A673 (cell line): ENCODE data around the gene TNFRSF12A. TPM values are rescaled to one million over a fixed set of nuclear protein-coding genes. Genes with fewer than 3 reads are reported as not detected.

Experiments
- BruUV-seq: library from RNA; stranded (reverse); fragments of 400-500 nt; replicated peaks from 2 replicates; lab custom pipeline; 2021; lab: Mats Ljungman, UMichigan
- CTCF ChIA-PET: fragments of 300-600 bp; sonication (Branson Sonifier 250); formaldehyde crosslinking; loops from one replicate; lab custom pipeline; 2022; ENCODE audit warnings: antibody characterized with exemption; lab: Charles Lee
- POLR2A ChIA-PET: fragments of 300-600 bp; sonication (Branson Sonifier 250); formaldehyde crosslinking; loops from one replicate; lab custom pipeline; 2022; ENCODE audit warnings: antibody characterized with exemption; ENCODE audit not compliant: low non-redundant PET; lab: Charles Lee
- DNase-seq: peaks from one replicate; pipeline ENCODE4 v3.0.0-alpha.2; 2015; ENCODE audit warnings: low spot score
- H3K27ac ChIP-seq: fragments of 200-600 bp; sonication (generic); 2 replicates; pipeline ENCODE4 v1.5.1; 2016; ENCODE audit warnings: mixed run types, low read depth, mild to moderate bottlenecking, mixed read lengths, antibody characterized with exemption, low read length; ENCODE audit not compliant: poor library complexity, severe bottlenecking
- H3K27me3 ChIP-seq: fragments of 200-600 bp; sonication (generic); replicated peaks from 2 replicates; pipeline ENCODE4 v1.6.1; 2017; ENCODE audit warnings: mixed run types, low read depth, mild to moderate bottlenecking, mixed read lengths, antibody characterized with exemption, low read length; ENCODE audit not compliant: insufficient read depth, poor library complexity
- H3K36me3 ChIP-seq: fragments of 200-600 bp; sonication (generic); 2 replicates; pipeline ENCODE4 v1.6.1; 2016; ENCODE audit warnings: mixed run types, mild to moderate bottlenecking, mixed read lengths, antibody characterized with exemption, low read length; ENCODE audit not compliant: insufficient read depth, poor library complexity, severe bottlenecking
- H3K4me1 ChIP-seq: fragments of 200-600 bp; sonication (generic); 2 replicates; pipeline ENCODE4 v1.6.1; 2017; ENCODE audit warnings: mixed run types, mild to moderate bottlenecking, mixed read lengths, antibody characterized with exemption, low read length; ENCODE audit not compliant: insufficient read depth, poor library complexity, severe bottlenecking
- H3K4me3 ChIP-seq: fragments of 200-600 bp; sonication (generic); 2 replicates; pipeline ENCODE4 v1.5.1; 2016; ENCODE audit warnings: low read depth, mixed run types, mild to moderate bottlenecking, mixed read lengths, low read length; ENCODE audit not compliant: poor library complexity, severe bottlenecking
- H3K9me3 ChIP-seq: fragments of 200-600 bp; sonication (generic); 2 replicates; pipeline ENCODE4 v1.6.1; 2016; ENCODE audit warnings: mixed run types, low read depth, mild to moderate bottlenecking, mixed read lengths, antibody characterized with exemption, low read length; ENCODE audit not compliant: poor library complexity, severe bottlenecking
- EZH2 ChIP-seq: fragments of 200-600 bp; sonication (generic); IDR thresholded peaks from 2 replicates; pipeline ENCODE4 v1.6.1; 2017; ENCODE audit warnings: borderline replicate concordance, low read depth, mild to moderate bottlenecking, mixed read lengths, antibody characterized with exemption, low read length; ENCODE audit not compliant: poor library complexity, severe bottlenecking
- intact Hi-C: fragments of 100-400 bp; cut with micrococcal nuclease; formaldehyde crosslinking; loops from one replicate; pipeline ENCODE4 v1.10.0; 2022; ENCODE audit not compliant: unreplicated experiment
- total RNA-seq: library from RNA; stranded (reverse); gene quantifications from 2 replicates; pipeline ENCODE4 v1.2.3, GENCODE V29; 2021
- TF ChIP-seq, protein P1 (sequence below): fragments of 300-800, 200-600 bp; sonication (generic); conservative IDR thresholded peaks from 2 replicates; pipeline ENCODE4 v1.5.1; 2017; ENCODE audit warnings: low read depth, mild to moderate bottlenecking, antibody characterized with exemption, low read length, moderate library complexity, mixed read lengths

The TNFRSF12A gene
- total RNA-seq, 1 experiment from 2014 or later: 39.5 TPM

DNA sequence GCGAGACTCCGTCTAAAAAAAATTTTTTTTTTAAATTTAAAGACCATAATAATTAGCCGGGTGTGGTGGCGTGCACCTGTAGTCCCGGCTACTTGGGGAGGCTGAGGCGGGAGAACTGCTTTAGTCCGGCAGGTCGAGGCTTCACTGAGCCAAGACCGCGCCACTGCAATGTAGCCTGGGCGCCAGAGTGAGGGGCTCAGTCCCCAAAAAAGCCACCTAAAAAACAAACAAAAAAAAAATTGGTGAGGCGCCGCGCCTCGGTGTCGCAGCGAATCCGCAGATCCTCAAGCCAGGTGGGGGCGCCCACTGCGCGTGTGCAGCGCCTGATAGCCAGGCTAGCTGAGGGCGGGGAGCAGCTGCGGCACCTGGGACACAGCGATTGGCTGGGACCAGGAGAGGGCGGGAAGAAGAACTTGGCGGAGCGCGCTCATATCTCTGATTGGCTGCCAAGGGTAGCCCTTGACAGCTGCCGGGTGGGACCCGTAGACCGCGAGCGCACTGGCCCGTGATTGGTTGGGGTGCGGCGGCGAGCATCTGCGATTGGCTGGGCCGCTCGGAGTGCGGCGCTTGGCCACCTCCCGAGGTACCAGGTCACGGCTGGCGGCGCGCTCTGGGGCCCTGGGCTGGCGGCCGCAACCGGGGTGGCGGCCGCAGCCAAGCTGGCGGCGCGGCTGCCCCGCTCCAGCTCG lies 16.4 kb upstream of the TNFRSF12A start:
- peaks cover 67% of the 10 kb centered on the region for H3K27me3 ChIP-seq
- H3K9me3 ChIP-seq: no peaks in the 10 kb centered on the region
- intact Hi-C loops: loop anchor here (1.0 kb wide), 2 partner anchors 25 to 34 kb away; partner anchors contain the start of gene PAQR4
- CTCF ChIA-PET: interaction anchor here (0.7 to 1.6 kb wide), 4 partner anchors 17 to 28 kb away, joined by 3 to 15 read pairs (median 4); partner anchors contain the start of genes HCFC1R1, THOC6 and TNFRSF12A
- H3K4me3 ChIP-seq: no peak overlapping the region
- no peak overlapping the region for H3K27ac ChIP-seq
- POLR2A ChIA-PET: interaction anchor here (0.8 kb wide), 1 partner anchor 131 kb away, joined by 4 read pairs; the partner anchor contains the start of gene ZNF213
- BruUV-seq: no TSS peak
- no peaks in the 10 kb centered on the region for H3K36me3 ChIP-seq
- H3K4me1 ChIP-seq: peaks cover 4% of the 10 kb centered on the region
- peak; percentile 99 for DNase-seq
- TF ChIP-seq, protein P1, sequence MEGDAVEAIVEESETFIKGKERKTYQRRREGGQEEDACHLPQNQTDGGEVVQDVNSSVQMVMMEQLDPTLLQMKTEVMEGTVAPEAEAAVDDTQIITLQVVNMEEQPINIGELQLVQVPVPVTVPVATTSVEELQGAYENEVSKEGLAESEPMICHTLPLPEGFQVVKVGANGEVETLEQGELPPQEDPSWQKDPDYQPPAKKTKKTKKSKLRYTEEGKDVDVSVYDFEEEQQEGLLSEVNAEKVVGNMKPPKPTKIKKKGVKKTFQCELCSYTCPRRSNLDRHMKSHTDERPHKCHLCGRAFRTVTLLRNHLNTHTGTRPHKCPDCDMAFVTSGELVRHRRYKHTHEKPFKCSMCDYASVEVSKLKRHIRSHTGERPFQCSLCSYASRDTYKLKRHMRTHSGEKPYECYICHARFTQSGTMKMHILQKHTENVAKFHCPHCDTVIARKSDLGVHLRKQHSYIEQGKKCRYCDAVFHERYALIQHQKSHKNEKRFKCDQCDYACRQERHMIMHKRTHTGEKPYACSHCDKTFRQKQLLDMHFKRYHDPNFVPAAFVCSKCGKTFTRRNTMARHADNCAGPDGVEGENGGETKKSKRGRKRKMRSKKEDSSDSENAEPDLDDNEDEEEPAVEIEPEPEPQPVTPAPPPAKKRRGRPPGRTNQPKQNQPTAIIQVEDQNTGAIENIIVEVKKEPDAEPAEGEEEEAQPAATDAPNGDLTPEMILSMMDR: peak; percentile 72
- TF ChIP-seq EZH2: no peak

DNA sequence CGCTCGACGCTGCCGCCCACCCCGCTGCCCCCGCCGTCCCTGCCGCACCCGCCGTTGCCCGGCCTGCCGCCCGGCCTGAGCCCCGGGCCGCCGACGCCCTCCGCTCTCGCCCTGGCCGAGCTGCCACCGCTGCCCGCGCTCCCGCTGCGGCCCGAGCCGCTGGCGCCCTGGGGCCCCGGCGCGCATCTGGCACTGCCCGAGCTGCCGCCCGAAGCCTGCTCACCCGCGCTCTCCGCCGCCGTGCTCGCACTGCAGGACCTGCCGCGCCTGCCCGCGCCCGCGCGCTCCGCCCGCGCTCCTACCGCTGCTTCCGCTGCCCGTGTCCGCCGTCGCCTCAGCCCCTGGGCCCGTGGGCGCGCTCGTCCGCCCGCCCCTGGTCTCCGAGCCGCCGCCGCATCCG lies 15.8 kb upstream of the TNFRSF12A start:
- Histone ChIP-seq H3K4me3 (no peak overlapping the region), H3K4me1 (peaks cover 4% of the 10 kb centered on the region), H3K36me3 (no peaks in the 10 kb centered on the region), H3K27me3 (peaks cover 63% of the 10 kb centered on the region), H3K9me3 (no peaks in the 10 kb centered on the region), H3K27ac (no peak overlapping the region)
- no TSS peak for BruUV-seq
- no peak for DNase-seq
- intact Hi-C loops: loop anchor here (1.0 kb wide), 2 partner anchors 24 to 35 kb away; partner anchors contain the start of gene PAQR4
- TF ChIP-seq, protein P1: no peak
- no peak for TF ChIP-seq EZH2
- ChIA-PET POLR2A (interaction anchor here (0.8 kb wide), 1 partner anchor 131 kb away, joined by 4 read pairs; the partner anchor contains the start of gene ZNF213), CTCF (interaction anchor here (0.7 to 1.6 kb wide), 4 partner anchors 16 to 27 kb away, joined by 3 to 15 read pairs (median 4); partner anchors contain the start of genes HCFC1R1, THOC6 and TNFRSF12A)

DNA sequence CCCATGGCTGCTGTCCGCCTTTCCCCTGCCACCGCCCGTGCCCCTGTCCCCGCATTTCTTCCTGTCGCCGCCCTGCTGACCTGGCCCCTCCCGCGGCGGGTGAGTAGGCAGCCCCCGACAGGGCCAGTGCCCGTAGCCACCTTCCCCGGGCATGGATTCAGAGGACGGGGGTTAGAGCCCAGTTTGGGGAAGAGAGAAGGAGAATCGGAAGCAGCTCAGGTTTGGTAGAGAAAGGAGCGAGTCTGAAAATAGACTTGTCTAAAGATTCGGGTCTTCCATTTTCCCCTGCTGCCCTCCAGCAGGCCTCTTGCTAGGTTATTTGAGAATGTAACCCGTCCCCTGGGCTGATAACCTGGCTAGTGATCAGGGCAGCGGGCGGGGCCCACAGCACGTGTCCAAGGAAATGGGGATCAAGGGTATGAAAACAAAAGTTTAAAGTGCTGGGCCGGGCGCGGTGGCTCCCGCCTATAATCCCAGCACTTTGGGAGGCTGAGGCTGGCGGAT lies 15.3 kb upstream of the TNFRSF12A start:
- Histone ChIP-seq H3K4me1 (peaks cover 4% of the 10 kb centered on the region), H3K9me3 (no peaks in the 10 kb centered on the region), H3K27me3 (peaks cover 63% of the 10 kb centered on the region), H3K4me3 (no peak overlapping the region), H3K27ac (no peak overlapping the region), H3K36me3 (no peaks in the 10 kb centered on the region)
- no peak for DNase-seq
- intact Hi-C loops: loop anchor here (1.0 kb wide), 2 partner anchors 23 to 36 kb away; partner anchors contain the start of gene PAQR4
- ChIA-PET CTCF (interaction anchor here (1.1 kb wide), 1 partner anchor 27 kb away, joined by 3 read pairs; no protein-coding TSS in a partner anchor), POLR2A (no interaction called here)
- TF ChIP-seq, protein P1: no peak
- peak; percentile 56 for TF ChIP-seq EZH2
- BruUV-seq: no TSS peak
